Measurements from ENCODE around the gene CACNA2D4. TPM values are rescaled to one million over a fixed set of nuclear protein-coding genes. Genes with fewer than 3 reads are reported as not detected.

CACNA2D4 gene
- total and polyA plus RNA-seq, 11 donors: 0.10 to 9.0 (median 1.2) TPM

DNA sequence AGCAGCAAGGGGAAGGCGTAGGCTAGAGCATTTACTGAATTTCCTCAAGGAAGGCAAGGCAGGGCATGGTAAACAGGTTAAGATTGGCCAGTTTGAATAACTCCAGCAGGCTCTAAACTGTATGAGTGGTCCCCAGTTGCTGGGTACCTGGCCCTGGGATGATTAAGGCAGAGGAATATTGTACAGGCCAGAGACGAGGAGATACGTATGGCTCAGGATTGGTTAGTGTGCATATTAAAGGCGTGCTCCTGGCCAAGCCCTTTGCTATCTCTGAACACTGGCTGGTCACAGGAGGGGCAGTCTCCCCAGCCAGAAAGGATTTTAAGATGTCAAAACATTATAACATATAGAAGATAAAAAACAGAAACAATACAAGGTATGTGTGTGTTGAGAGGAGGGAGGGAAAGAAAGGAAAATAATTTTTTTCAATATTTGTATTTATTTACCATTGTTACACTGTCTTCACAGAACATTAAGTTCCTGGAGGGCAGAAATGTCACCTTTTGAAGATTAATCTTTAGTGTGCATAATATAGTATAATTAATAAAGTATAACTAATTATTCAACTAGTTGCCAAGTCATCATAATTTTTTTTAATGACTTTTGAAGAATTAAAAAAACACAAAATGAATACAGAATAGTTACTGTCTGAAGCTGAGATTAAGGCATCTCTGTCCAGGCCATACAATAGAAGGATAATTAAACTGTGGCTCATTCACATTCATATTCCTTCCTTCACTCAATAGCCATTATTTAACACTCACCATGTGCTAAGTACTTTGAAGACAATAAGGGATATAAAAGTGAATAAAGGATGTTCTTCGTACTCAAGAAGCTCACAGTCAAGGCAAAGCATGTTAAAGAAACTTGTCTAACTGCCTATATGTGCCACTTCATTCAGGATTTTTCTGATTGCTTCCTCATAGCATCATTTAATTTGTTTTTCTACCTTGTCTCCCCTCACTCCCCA is 43.9 kb upstream of the CACNA2D4 start:
- TF ChIP-seq CTCF (IDR thresholded peaks at IDR 0.05) (no peak), POLR2A (IDR thresholded peaks at IDR 0.05) (no peak)
- intact Hi-C loops (cut with DNase I): no loop called here

GRCh38 chr12:1956716-1957115 is 38.3 kb upstream of the CACNA2D4 start:
- Histone ChIP-seq H3K27me3 (no peaks in the 10 kb centered on the region), H3K36me3 (peaks cover 0 to 57% (median 24%) of the 10 kb centered on the region in 9 donors), H3K27ac (no peak overlapping the region), H3K9me3 (no peaks in the 10 kb centered on the region), H3K4me1 (no peaks in the 10 kb centered on the region), H3K4me3 (no peak overlapping the region)
- DNase-seq: no peak
- 92 to 97% (median 96%) methylated on average over 3 of the region's 3 CpGs for WGBS, 4 donors
- no peak for ATAC-seq
- intact Hi-C loops (cut with DNase I): no loop called here
- TF ChIP-seq CTCF (IDR thresholded peaks at IDR 0.05) (no peak), POLR2A (IDR thresholded peaks at IDR 0.05) (no peak)

More for the DNA sequence above, 43.9 kb upstream of the CACNA2D4 start:
- DNase-seq (no peak), ATAC-seq (peak in 1 of 4 donors; percentile 48)
- Histone ChIP-seq H3K9me3 (no peaks in the 10 kb centered on the region), H3K4me1 (peaks cover 0 to 9% (median 0%) of the 10 kb centered on the region in 12 donors), H3K4me3 (no peak overlapping the region), H3K27ac (peak overlapping the region in 1 of 12 donors; percentile 77), H3K36me3 (peaks cover 0 to 63% (median 47%) of the 10 kb centered on the region in 9 donors), H3K27me3 (no peaks in the 10 kb centered on the region)
- WGBS, 4 donors: 89 to 95% (median 93%) methylated on average over 5 of the region's 5 CpGs

DNA sequence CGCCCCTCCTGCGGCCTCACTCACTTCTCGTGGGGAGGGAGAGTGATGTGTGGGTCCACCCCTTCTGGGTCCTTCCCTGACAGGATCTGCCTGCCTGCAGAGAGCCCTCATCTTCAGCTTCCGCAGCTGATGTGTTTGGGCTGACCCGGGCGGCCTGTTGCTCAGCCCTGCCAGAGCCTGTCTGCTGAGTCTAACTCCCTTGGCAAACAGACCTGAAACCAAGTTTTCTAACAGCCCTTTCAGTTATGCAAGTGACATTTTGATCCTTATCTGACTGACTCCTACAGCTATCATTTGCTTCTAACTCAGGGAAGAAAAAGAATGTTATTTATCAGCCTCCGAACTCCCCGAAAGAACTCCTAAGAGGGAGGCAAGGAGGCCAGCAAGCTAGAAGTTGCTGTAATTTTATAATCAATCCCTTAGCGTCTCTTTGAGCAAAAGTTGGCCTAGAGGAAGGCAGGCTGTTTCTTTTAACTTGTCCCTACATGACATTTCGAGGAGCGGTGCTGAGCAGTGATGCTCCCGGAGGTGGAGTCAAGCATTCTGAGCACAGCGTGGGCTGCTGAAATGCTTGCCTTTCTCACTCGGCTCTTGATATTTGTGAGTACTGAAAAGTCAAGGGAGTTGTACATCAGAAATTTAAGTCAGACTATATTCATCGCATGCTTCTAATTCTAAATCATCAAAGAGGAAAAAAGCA is 31.5 kb upstream of the CACNA2D4 start:
- Histone ChIP-seq H3K36me3 (peaks cover 0 to 96% (median 70%) of the 10 kb centered on the region in 9 donors), H3K9me3 (no peaks in the 10 kb centered on the region), H3K4me3 (no peak overlapping the region), H3K27me3 (no peaks in the 10 kb centered on the region), H3K4me1 (peaks cover 0 to 10% (median 0%) of the 10 kb centered on the region in 12 donors), H3K27ac (peak overlapping the region in 9 of 12 donors; percentile 17 to 83 (median 42))
- peak in 3 of 4 donors; percentile 63 to 81 (median 73) for ATAC-seq
- 74 to 80% (median 77%) methylated on average over 13 to 15 of the region's 15 CpGs for WGBS, 4 donors
- TF ChIP-seq CTCF (IDR thresholded peaks at IDR 0.05) (no peak), POLR2A (IDR thresholded peaks at IDR 0.05) (no peak)
- intact Hi-C loops (cut with DNase I): no loop called here
- DNase-seq: no peak

GRCh38 chr12:1948883-1949282 is 30.4 kb upstream of the CACNA2D4 start:
- intact Hi-C loops (cut with DNase I): no loop called here
- Histone ChIP-seq H3K4me3 (no peak overlapping the region), H3K27ac (peak overlapping the region in 1 of 12 donors; percentile 83), H3K4me1 (peaks cover 0 to 10% (median 0%) of the 10 kb centered on the region in 12 donors), H3K9me3 (peaks cover 0 to 2% (median 0%) of the 10 kb centered on the region in 12 donors), H3K27me3 (no peaks in the 10 kb centered on the region), H3K36me3 (peaks cover 0 to 87% (median 65%) of the 10 kb centered on the region in 9 donors)
- TF ChIP-seq POLR2A (IDR thresholded peaks at IDR 0.05) (no peak), CTCF (IDR thresholded peaks at IDR 0.05) (no peak)
- 96 to 98% (median 97%) methylated on average over 11 of the region's 11 CpGs for WGBS, 4 donors
- no peak for DNase-seq
- ATAC-seq: peak in 1 of 4 donors; percentile 9

Measured in heart left ventricle (tissue), 16 donors.